HG03469 (cell line): Measurements from ENCODE around the gene SLC9A5.

Experiments used
- ATAC-seq: cut with Tn5 transposase; IDR thresholded peaks from one replicate; pipeline ENCODE4 v1.9.1; 2021; ENCODE audit warnings: mild to moderate bottlenecking, moderate library complexity, moderate number of reproducible peaks; ENCODE audit not compliant: unreplicated experiment

Gene SLC9A5

DNA sequence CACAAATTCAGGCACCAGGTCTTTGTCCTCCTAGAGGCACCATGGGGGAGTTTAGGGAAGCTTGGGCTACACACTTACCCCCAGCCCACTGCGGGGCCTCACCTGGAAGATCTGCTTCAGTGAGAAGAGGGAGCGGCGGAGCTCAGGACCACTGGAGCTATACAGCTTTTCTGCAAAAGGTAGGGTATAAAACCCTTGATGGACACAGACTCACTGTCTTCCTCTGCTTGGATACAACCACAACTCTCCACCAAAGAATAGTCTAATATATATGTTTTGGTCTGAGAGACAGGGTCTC, 10.6 kb upstream of the SLC9A5 start:
- ATAC-seq, result no peak

DNA sequence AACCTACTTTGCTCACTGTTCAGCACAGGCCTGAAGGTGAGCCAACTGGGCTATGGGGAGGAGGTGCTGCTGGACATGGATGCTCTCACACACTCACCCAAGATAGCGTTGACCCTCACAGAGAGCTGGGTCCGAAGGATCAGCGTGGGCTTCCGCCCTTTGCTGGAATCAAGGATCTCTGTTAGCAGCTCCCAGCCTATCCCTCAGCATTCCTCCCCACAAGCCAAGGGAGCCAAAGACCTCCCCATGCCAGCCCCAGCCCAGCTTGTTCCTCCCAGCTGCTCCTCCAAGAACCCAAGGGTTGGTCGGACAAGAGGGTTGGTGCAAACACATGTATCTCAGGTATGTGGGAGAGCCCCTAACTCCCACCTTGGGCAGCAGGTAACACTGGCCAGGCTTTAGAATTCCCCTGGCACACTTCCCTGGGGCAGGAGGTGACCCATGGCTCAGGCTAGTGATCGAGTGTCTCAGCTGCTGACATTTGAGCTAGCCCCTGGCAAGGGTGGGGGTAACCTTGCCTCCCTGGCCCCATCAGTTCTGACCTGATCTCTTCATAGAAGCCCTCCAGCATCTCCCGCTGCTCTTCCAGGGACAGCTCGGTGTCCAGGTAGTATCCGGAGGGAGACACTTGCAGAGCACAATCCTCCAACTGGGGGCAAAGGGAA, 9.8 kb upstream of the SLC9A5 start:
- no peak for ATAC-seq

DNA sequence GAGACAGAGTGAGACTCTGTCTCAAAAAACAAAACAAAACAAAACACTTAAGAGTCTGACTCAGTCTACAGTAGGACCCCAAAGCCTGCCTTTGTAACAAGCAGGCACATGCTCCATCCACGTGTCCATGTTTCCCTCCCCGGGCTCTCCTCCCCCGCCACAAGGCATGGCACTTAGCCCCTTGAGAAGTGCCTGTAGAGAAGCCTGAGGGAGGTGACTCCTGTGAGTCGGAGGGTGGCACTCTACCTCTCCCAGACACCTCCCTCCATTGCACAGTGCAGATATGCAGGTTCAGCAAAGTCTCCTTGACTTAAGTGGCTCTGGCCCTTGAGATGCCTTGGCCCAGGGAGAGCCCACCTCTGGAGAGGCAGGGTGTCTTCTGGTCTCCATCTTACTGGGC, 8.3 kb upstream of the SLC9A5 start:
- ATAC-seq, result no peak

DNA sequence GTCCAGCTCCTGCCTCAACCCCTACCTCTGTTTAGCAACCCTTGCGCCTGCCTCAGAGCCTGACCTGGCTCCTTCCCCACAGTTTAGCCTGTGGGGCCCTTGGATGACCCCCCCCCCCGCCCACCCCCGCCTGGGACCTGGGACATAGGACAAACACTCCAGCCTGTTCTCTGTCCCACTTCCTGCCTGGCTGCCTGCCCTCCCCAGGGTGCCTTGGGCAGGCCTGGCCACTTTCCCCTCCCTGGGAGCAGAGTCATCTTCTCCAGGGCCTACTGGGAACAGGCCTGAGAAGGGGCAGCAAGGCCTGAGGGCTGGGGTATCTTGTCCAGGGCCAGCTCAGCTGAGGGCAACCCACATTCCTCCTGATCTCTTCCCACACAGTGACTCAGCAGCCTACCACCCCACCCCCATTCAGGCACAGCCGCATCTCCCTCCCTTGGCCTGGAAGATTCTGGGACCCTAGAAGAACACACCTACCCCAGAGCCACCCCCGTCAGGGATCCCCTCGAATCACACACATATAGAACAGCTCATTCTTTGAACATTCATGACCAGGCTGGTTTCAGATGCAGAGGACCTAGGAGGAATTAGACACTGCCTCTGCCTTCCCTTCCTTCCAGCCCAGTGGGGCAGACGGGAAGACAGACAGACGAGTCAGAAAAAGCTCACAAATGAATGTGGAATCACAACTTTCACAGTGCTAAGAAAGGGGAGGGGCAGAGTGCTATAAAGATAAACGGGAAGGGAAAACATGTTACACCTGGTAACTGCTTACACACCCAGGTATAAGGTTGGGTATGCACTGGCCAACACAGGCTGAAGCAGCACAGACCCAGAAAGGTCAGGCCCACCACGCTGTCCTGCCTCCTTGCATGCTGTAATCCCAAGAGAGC, 7.5 kb upstream of the SLC9A5 start:
- ATAC-seq, result no peak

DNA sequence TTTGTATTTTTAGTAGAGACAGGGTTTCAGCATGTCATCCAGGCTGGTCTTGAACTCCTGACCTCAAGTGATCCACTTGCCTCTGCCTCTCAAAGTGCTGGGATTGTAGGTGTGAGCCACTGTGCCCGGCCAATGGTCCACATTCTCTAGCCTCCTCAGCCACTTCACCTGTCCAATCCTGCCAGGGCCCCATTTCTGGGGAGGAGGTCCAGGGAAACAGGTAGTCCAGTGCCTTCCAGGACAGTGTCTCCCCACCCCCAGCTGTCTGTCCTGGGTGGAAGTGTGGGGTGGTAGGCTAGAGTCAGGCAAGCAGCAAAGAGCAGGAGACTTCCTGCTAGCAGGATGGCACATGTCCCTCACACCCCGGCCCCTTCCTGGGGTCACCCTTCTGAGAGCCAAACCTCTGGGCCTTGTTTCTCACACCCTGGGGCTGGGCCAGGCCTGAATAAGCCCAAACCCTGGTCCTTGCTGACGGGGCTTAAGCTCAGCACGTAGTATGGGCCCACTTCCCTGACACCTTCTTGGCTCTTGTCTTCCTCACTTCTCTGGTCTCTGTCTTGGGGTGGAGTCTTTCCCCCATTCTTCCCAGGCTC, 6.5 kb upstream of the SLC9A5 start:
- ATAC-seq, result no peak

DNA sequence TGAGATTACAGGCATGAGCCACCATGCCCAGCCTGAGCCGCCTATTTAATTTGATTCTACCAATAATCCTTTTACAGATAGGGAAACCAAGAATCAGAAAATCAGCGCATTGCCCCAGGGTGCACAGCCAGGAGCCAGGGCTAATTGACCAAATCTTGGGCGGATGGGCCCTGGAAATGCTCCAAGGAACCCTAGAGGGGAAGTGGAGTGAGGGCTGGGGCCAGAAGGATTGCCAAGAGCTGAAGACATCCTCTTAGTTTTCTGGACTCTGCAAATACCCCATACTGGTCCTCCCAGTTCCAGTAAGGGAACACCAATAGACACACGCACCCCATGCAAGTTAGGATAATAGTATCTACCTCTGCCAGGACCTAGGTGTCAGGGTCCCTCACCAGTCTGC, 5.3 kb upstream of the SLC9A5 start:
- no peak for ATAC-seq

DNA sequence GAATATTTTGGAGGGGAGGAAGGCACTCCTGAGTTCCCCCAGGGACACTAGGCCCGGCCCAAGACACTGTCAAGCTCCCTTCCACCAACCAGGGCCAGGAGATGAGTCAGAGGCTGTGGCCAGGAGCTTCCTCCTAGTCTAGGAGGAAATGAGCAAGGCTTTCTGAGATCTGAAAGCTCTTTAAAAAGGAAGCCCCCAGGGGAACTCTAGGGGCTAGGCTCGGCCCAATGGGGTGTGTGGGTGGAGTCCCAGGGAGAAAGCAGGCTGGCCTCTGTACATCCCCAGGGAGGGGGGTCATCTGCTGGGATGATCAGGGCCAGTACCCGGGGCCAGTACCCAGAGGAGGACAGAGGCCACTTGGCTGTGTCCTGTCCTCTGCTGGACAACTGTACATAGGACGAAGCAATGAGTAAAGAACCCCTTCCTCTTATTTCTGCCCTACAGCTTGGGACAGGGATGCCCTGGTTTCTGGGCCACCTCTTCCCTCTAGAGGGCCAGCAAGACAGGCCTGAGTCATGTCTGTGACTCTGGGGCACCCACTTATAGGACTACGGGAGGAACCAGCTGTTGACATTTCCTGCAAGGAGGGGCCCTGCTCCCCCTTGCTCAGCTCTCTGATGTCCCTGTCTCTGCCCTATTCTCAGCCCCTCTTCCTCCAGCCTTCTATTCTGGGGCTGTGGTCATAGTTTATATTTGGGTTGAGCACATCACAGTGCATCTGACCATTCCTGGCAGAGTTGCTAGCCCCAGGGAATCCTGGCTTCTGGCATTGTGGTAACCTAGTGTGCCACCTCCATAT, 4.2 kb upstream of the SLC9A5 start:
- ATAC-seq, result peak; percentile 42

DNA sequence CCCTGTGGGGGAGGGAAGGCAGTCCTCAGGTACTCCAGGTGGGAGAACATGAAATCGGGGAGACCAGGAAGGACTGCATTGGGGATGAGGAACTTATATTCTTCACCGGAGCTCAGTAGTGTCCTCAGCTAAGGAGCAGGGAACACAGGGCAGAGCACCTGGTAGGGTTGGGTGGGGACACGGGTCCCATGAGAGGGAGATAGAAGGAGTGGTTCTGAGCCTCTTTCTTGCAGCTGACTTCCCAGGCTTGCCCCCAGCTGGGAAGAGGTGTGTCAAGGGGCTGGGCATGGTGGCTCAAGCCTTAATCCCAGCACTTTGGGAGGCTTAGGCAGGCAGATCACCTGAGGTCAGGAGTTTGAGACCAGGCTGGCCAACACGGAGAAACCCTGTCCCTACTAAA, 3.6 kb upstream of the SLC9A5 start:
- no peak for ATAC-seq

DNA sequence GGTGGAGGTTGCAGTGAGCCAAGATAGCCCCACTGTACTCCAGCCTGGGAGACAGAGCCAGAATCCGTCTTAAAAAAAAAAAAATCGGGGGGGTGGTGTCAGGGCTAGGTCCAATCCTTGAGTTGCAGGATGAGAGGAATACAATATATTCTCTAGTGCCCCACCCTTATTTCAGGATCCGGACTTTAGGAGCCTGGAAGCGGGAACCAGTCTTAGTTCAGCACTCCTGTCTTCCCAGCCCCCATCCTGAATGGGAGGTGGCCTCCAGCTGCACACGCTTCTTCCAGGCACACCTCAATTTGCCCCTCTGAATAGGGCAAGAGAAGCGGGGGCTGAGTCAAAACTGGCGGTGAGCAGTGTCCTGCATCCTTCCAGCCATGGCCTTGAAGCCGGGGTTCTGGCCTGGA, 3.1 kb upstream of the SLC9A5 start:
- no peak for ATAC-seq

DNA sequence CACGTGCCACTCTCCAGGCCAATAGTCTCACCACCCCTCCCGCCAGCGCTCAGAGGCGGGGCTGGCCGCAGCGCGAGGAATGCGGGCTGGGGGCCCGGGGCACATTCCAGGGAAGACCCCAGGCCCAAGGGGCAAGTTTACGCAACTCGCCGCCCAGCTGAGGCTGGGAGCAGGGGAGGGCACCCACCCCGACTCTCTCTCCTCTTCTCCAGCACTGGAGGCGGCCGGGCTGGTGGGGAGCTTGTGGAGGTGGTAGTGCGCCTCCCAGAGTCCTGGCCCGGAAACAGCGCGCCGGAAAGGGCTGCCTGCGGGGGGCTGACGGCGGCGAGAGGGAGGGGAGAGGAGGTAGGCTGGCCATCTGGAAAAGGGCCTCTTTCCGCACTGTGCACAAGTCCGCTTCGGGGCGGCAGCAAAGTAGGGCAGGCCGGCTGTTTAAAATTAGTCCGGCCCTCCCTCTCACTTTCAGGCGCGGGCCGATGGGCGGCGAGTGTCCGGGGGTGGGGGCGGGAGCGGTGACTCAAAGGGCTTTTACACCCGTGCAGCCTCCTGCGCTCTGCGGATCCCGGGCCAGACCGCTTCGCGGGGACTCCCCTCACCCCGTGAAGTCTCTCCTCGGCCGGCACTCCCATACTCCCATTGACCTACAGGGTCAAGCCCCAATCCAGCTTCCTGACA, 2.6 kb upstream of the SLC9A5 start:
- ATAC-seq, result no peak

DNA sequence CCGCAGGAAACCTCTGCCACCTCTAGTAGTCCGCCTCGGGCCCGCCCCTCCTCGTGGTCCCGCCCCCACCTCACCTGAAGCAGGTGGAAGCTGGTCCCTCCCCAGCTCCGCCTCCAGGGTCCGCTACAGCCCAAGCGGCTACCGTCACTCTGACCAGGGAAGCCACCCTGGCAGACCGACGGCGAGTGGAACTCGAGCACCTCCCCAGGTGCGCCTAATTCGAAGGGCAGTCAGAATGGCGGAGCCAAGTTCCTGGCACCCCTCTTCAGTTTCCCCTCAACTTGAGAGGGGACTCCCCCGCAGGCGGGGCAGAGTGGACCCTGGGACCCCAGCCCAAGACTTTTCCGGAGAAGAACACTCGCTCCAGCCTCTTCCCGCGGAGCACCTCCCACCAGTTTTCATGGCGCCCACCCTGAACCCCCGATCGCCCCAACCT, 2.0 kb upstream of the SLC9A5 start:
- ATAC-seq, result no peak

DNA sequence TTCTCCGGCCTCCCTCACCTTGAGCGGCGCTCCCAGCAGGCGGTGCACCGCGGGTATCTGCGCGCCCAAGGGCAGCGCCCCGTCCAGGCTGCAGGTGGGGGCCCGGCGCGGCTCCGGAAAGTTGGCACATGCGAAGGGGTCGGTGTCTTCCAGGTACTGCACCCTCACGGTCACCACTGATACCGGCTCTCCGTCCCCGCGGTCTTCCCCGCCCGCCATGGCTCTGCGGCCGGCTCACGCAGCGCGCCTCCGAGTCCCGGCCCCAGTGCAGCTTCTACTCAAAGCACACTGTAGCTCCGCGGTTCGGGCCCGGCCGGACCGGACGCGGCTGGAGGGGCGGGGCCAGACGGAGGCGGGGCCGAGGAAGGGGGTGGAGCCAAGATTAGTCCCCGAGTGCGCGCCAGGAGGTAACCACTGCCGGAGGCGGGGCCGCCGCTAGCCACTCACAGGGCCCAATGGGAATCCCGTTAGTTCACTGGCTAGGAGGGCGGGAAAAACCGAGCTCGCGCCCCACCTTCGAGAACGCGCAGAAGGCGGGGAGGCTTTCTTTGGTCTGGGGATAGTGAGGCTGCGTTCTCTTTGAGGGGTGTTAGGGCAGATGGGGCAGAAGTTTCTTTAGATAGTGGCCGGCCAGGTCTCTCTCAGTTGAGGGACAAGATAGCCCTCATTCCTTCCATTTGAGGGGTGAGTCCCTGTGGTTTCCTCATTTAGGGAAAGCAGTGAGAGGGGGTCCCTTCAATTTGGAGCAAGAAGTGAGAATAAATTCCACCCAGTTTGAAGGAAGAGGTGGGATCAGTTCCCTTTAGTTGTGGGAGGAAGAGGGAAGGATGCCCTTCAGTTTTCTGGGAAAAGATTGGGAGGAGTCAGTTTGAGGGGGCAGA, 1.3 kb upstream of the SLC9A5 start, which contains the start of gene FHOD1:
Gene FHOD1, minus strand, starts transcription at position 290 of the 881 bp plus-strand sequence. Its CDS starts 71 bp downstream, at position 219.
- peak; percentile 31 for ATAC-seq

DNA sequence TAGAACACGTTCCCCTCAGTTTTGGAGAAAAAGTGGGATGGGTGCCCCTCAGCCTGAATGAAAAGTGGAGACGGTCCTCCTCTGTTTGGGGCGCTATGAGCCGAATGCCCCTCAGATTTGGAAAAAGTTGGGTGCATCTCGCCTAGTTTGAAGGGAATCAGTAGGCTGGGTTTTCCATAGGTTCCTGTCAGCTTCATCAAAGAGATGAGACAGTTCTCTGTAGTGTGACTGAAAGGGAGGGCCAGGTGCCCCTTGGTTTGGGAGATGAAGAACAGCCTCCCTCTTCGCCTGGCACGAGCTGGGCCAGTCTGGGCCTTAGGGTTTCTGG, 742 bp upstream of the SLC9A5 start:
- ATAC-seq, result no peak

DNA sequence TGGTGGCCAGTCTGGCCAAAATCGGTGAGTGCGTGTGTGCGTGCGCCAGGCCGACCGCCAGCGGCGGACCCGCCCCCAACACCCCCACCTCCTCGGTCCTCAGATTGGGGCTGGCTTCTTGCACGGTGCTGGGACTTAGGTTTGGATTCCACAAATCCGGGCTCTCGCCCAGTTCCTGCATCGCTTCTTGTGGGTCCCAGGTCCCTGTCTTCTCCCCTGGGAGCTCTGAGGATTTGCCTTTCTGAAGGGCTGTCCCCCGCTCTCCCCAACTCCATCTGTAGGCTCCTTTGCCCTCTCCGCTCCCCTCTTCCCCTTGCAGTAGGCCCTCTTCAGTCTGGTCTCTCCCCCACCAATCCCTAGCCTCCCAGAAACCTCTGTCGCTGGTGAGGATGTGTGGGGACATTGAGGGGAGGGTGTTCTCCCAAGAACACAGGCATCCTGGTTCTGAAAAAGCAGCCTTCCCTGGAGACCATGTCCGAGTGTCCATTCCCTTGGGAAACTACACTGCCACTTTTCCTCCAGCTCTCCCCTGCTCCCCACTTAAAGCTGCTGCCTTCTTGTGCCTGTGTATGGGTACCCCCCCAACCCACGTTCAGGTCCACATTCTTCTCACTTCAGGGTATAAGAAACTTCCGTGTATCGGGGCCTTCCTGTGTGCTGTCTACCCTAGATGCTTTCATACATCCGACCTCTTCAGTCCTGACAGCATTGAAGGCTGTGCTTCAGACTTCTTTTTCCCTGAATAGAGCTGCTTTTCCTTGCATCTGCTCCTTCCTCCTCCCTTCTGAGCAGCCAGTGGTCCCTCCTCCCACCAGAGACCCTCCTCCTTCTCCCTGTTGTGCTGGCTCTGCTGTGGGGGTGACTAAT, 632 bp downstream of the SLC9A5 start:
- no peak for ATAC-seq

DNA sequence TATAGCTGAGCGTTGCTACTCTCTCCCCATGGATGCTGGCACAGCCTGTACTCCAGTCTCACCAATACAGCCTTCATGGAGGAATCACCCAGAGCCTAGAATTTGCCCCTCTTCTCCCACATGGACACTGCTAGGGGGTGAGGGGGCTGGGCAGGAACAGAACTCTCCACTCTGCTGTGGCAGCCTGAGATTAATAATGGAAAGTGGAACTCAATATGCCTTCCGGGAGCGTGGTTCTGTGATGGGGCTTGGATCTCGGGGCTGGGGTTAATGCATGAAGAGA, 1.2 kb downstream of the SLC9A5 start:
- no peak for ATAC-seq

DNA sequence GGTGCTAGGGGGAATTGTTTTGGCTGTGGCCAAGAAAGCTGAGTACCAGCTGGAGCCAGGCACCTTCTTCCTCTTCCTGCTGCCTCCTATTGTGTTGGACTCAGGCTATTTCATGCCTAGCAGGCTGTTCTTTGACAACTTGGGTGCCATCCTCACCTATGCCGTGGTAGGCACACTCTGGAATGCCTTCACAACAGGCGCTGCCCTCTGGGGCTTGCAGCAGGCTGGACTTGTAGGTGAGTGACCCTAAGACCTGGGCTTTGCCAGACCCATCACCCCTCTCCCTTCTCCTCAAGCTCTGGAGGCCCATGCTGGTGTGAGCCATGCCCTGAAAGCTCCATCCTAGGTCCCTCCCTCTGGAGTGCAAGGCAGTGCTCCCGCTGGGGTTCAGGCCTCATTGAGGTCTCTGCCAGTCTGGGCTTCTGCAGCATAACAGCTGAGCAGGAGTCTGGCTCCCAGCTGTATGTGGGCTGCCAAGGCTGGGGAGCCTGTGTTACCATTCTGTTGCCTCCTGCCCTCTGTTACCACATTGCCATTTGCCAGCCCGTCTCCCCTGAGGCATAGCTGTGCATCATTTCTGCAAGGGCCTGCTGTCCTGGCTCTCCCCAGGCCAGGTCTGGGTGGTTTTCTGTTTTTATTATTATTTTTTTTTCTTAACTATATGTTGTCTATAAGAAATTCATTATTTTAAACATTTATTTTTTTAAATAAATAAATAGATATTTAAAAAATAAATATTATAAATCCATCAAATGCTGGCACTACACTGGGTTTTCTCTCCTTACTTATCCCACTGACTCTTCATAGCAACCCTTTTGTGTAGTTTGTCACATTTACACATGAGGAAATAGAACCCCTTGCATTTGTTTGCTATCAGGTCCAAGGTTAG, 4.1 kb downstream of the SLC9A5 start:
- no peak for ATAC-seq

DNA sequence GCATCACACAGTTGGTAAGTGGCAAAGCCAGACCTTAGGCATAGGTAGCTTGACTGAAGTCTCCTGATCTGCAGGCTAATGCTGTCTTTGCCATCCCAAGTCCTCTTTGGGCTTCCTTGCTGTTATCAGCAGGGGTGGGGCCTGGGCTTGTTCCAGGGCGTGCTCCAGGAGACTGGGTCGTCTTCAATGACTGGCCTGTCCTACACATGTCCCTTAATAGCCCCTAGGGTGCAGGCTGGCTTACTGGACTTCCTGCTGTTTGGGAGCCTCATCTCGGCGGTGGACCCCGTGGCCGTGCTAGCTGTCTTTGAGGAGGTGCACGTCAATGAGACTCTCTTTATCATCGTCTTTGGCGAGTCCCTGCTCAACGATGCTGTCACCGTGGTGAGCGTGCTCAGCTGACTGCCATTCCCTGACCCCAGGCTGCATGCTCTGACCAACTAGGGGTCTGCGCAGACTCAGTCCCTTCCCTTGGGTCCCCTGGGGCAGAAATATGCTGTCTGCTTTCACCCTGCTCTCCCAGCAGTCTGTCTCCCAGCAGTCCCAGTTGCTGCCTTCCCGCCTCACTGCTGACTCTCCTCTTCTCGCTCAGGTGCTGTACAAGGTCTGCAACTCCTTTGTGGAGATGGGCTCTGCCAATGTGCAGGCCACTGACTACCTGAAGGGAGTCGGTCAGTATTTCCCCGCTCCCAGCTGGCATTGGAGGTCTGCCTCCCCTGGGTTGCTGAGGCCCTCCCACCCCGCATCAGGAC, 6.2 kb downstream of the SLC9A5 start:
- ATAC-seq, result no peak
